ENCODE results near the gene DAB2IP.

GRCh38 chr9:121640076-121640475, 11.4 kb upstream of the DAB2IP start:
- peak; percentile 65 to 85 for TF ChIP-seq CTCF (conservative IDR thresholded peaks at IDR 0.05; ENCODE audit: low read depth in 2 of 2)
- TF ChIP-seq JUNB (IDR thresholded peaks at IDR 0.05; ENCODE audit: unreplicated experiment): no peak
- TF ChIP-seq REST (IDR thresholded peaks at IDR 0.05; ENCODE audit: unreplicated experiment): no peak
- TF ChIP-seq EZH2phosphoT487 (IDR thresholded peaks at IDR 0.05; ENCODE audit: unreplicated experiment): no peak

Measured in GM23338 (cell line).